Panc1 (cell line): ENCODE measurements around the gene MYH11. TPM values are rescaled to one million over a fixed set of nuclear protein-coding genes. Genes with fewer than 3 reads are reported as not detected.

Source experiments
- ATAC-seq: fragments of 200-7000 bp; cut with Tn5 transposase; 2 replicates; pipeline ENCODE4 v1.9.1; 2020; ENCODE audit warnings: mild to moderate bottlenecking, moderate library complexity
- BruUV-seq: library from RNA; stranded (reverse); fragments of 400-500 nt; replicated peaks from 2 replicates; lab custom pipeline; 2021; lab: Mats Ljungman, UMichigan
- CTCF ChIA-PET: fragments of 300-600 bp; sonication (Branson Sonifier 250); formaldehyde crosslinking; loops from one replicate; lab custom pipeline; 2022; ENCODE audit warnings: antibody characterized with exemption; lab: Charles Lee
- POLR2A ChIA-PET: fragments of 300-600 bp; sonication (Branson Sonifier 250); formaldehyde crosslinking; loops from one replicate; lab custom pipeline; 2022; ENCODE audit warnings: antibody characterized with exemption; lab: Charles Lee
- DNase-seq: peaks from one replicate; pipeline ENCODE4 v3.0.0-alpha.2; 2010; ENCODE audit warnings: low read depth, low spot score
- H3K27ac ChIP-seq: 2 replicates; pipeline ENCODE4 v1.5.1; 2011; ENCODE audit warnings: mild to moderate bottlenecking, low read length, inconsistent platforms
- H3K27me3 ChIP-seq: fragments of 200-500 bp; sonication (Bioruptor generic); 2 replicates; pipeline ENCODE4 v1.6.0; 2014; ENCODE audit warnings: low read length, inconsistent platforms; ENCODE audit not compliant: control insufficient read depth, insufficient read depth
- H3K36me3 ChIP-seq: fragments of 200-500 bp; sonication (Bioruptor generic); 2 replicates; pipeline ENCODE4 v1.5.1; 2014; ENCODE audit warnings: inconsistent platforms, mild to moderate bottlenecking, low read length, moderate library complexity; ENCODE audit not compliant: control insufficient read depth, insufficient read depth
- H3K4me1 ChIP-seq: 2 replicates; pipeline ENCODE4 v1.5.1; 2011; ENCODE audit warnings: inconsistent platforms, mild to moderate bottlenecking, low read length, moderate library complexity; ENCODE audit not compliant: control insufficient read depth, insufficient read depth
- H3K4me3 ChIP-seq, 2 experiments: 2 replicates each; pipeline ENCODE4 v1.5.1; 2011 to 2012; ENCODE audit warnings: low read depth in 2 of 2, low read length in 2 of 2, mild to moderate bottlenecking in 2 of 2, inconsistent platforms in 1 of 2, moderate library complexity in 1 of 2
- H3K9me3 ChIP-seq: fragments of 200-500 bp; sonication (Bioruptor generic); 2 replicates; pipeline ENCODE4 v1.5.1; 2014; ENCODE audit warnings: low read depth, mild to moderate bottlenecking, inconsistent platforms, low read length, moderate library complexity; ENCODE audit not compliant: control insufficient read depth, insufficient read depth
- CTCF ChIP-seq: fragments of 450-650 bp; IDR thresholded peaks from 2 replicates; pipeline ENCODE4 v1.5.1; 2017; ENCODE audit warnings: mild to moderate bottlenecking
- POLR2AphosphoS5 ChIP-seq: IDR thresholded peaks from 2 replicates; pipeline ENCODE4 v1.6.1; 2012; ENCODE audit warnings: mild to moderate bottlenecking, low read depth, low read length, moderate library complexity
- REST ChIP-seq, 2 experiments: IDR thresholded peaks; 2 replicates each; pipeline ENCODE4 v1.6.1; 2011 to 2012; ENCODE audit warnings: low read depth in 2 of 2, control low read depth in 1 of 2, low read length in 1 of 2, mild to moderate bottlenecking in 1 of 2, moderate library complexity in 1 of 2; ENCODE audit not compliant: insufficient read depth in 1 of 2
- SIN3A ChIP-seq: IDR thresholded peaks from 2 replicates; pipeline ENCODE4 v1.6.1; 2012; ENCODE audit warnings: low read depth, mild to moderate bottlenecking, low read length, moderate library complexity, borderline replicate concordance; ENCODE audit not compliant: insufficient read depth
- TCF7L2 ChIP-seq: IDR thresholded peaks from 2 replicates; pipeline ENCODE4 v1.6.1; 2011; ENCODE audit warnings: mild to moderate bottlenecking, low read depth, low read length, inconsistent platforms
- in situ Hi-C: cut with HindIII; loops from 2 replicates; pipeline ENCODE4 v1.10.0; 2016; ENCODE audit warnings: low sequenced_read_pairs, low pct_unique_long_range_greater_than_20kb
- intact Hi-C: fragments of 100-400 bp; cut with micrococcal nuclease; formaldehyde crosslinking; loops from one replicate; pipeline ENCODE4 v1.10.0; 2022; ENCODE audit not compliant: unreplicated experiment
- total RNA-seq: library from RNA; stranded (reverse); gene quantifications from one replicate; pipeline ENCODE4 v1.2.1, GENCODE V29; 2021; ENCODE audit not compliant: unreplicated experiment

The MYH11 gene
- total RNA-seq, 1 experiment from 2014 or later, result 0.51 TPM

- H3K9me3 ChIP-seq, result no peaks in the 10 kb centered on the region
- DNase-seq (no peak), ATAC-seq (no peak)
- ChIA-PET POLR2A (no interaction called here), CTCF (no interaction called here)
- no peaks in the 10 kb centered on the region for H3K27me3 ChIP-seq
- BruUV-seq, result no TSS peak
- no peak for TF ChIP-seq CTCF
- no peak for TF ChIP-seq SIN3A
- TF ChIP-seq REST (IDR thresholded peaks at IDR 0.05; ENCODE audit: insufficient read depth in 1 of 2, low read depth in 2 of 2, low read length in 1 of 2), result no peak
- TF ChIP-seq POLR2AphosphoS5, result no peak
- TF ChIP-seq TCF7L2, result no peak
- peaks cover 29% of the 10 kb centered on the region for H3K4me1 ChIP-seq
- no peak overlapping the region for H3K4me3 ChIP-seq
- intact Hi-C loops (no loop called here), in situ Hi-C loops (loop anchor here (10.0 kb wide), 1 partner anchor 138 kb away; no protein-coding TSS in a partner anchor)
- H3K36me3 ChIP-seq, result no peaks in the 10 kb centered on the region
- peak overlapping the region; percentile 51 for H3K27ac ChIP-seq
Observed at GRCh38 chr16:15897121-15897780, 40.4 kb upstream of the MYH11 start.

DNA sequence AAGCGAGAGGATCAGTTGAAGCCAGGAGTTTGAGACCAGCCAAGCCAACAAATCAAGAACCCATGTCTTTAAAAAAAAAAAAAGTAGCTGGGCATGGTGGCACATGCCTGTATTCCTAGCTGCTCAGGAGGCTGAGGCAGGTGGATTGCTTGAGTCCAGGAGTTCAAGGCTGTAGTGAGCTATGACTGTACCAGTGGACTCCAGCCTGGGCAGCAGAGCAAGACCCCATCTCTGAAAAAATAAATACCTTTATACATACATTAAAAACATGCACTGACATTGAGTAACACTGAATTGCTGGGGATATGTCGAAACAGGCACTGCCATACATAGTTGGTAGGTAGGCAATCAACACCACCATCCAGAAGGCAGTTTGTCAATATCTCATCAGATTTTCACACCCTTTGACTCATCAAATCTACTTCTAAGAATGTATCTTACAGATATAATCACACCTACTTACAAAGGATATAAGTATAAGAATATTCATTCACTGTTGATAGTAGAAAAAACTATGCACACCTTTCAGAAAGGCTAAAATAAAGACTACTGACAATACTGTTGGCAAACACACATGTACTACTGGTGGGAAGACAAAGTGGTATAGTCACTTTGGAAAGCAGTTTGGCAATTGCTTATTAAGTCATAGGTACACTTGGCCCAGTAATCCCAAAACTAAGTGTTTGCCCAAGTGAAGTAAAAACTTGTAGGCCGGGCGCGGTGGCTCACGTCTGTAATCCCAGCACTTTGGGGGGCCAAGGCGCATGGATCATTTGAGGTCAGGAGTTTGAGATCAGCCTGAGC lies 37.9 kb upstream of the MYH11 start:
- BruUV-seq, result no TSS peak
- Histone ChIP-seq H3K9me3 (no peaks in the 10 kb centered on the region), H3K4me1 (peaks cover 17% of the 10 kb centered on the region), H3K27ac (no peak overlapping the region), H3K36me3 (no peaks in the 10 kb centered on the region), H3K4me3 (no peak overlapping the region), H3K27me3 (no peaks in the 10 kb centered on the region)
- no peak for TF ChIP-seq SIN3A
- no peak for TF ChIP-seq REST (IDR thresholded peaks at IDR 0.05; ENCODE audit: insufficient read depth in 1 of 2, low read depth in 2 of 2, low read length in 1 of 2)
- no peak for TF ChIP-seq POLR2AphosphoS5
- no peak for TF ChIP-seq CTCF
- TF ChIP-seq TCF7L2, result no peak
- in situ Hi-C loops, result loop anchor here (10.0 kb wide), 1 partner anchor 140 kb away; no protein-coding TSS in a partner anchor
- DNase-seq (no peak), ATAC-seq (no peak)
- CTCF ChIA-PET, result no interaction called here
- POLR2A ChIA-PET, result interaction anchor here (0.6 kb wide), 1 partner anchor 127 kb away, joined by 3 read pairs; no protein-coding TSS in a partner anchor
- intact Hi-C loops, result no loop called here
